NCI-H146 (cell line): ENCODE measurements around the gene PI3.
"Not testable (repeated sequence)": the region's sequence is repeated elsewhere in the genome, so short reads cannot be mapped to it uniquely, and the experiment has no call there.

Experiments used
- DNase-seq: peaks from one replicate; lab custom pipeline; 2025; lab: John Stamatoyannopoulos, UW

Gene PI3

GRCh38 chr20:45174434-45175364 is at the start of gene PI3:
PI3 (plus strand) TSS chr20:45174902; CDS start chr20:45174923, 21 bp downstream.
- DNase-seq: no peak

- DNase-seq: no peak
These were observed 46.6 kb upstream of the PI3 start for GRCh38 chr20:45128099-45128498.

- DNase-seq: no peak
These were observed 37.8 kb upstream of the PI3 start for GRCh38 chr20:45136911-45137310.

GRCh38 chr20:45138561-45139300 is 36.0 kb upstream of the PI3 start:
- DNase-seq: peak; percentile 14

- DNase-seq: not testable (repeated sequence)
These were observed 34.8 kb upstream of the PI3 start for GRCh38 chr20:45139733-45140375.

- DNase-seq: no peak
These were observed 33.9 kb upstream of the PI3 start for GRCh38 chr20:45140836-45141235.

GRCh38 chr20:45149062-45149461 is 25.6 kb upstream of the PI3 start:
- no peak for DNase-seq

- no peak for DNase-seq
These were observed 22.3 kb upstream of the PI3 start for GRCh38 chr20:45152405-45152804.

GRCh38 chr20:45153147-45153546 is 21.6 kb upstream of the PI3 start:
- DNase-seq: no peak

GRCh38 chr20:45153752-45154151 is 20.9 kb upstream of the PI3 start:
- DNase-seq: no peak

GRCh38 chr20:45154183-45154582 is 20.5 kb upstream of the PI3 start:
- DNase-seq: no peak

- not testable (repeated sequence) for DNase-seq
These were observed 19.9 kb upstream of the PI3 start for GRCh38 chr20:45154794-45155193.

- no peak for DNase-seq
These were observed 18.0 kb upstream of the PI3 start for GRCh38 chr20:45156713-45157112.

- no peak for DNase-seq
These were observed 16.7 kb upstream of the PI3 start for GRCh38 chr20:45157962-45158361.

GRCh38 chr20:45163083-45163803 is 11.5 kb upstream of the PI3 start:
- DNase-seq: no peak

GRCh38 chr20:45164906-45165305 is 9.8 kb upstream of the PI3 start:
- DNase-seq: no peak

GRCh38 chr20:45173522-45173921 is 1.2 kb upstream of the PI3 start:
- DNase-seq: no peak

- no peak for DNase-seq
These were observed 2.0 kb downstream of the PI3 start for GRCh38 chr20:45176526-45177267.

- DNase-seq: no peak
These were observed 4.5 kb downstream of the PI3 start for GRCh38 chr20:45179166-45179565.

GRCh38 chr20:45181639-45182038 is 6.9 kb downstream of the PI3 start:
- no peak for DNase-seq

- DNase-seq: no peak
These were observed 8.4 kb downstream of the PI3 start for GRCh38 chr20:45183084-45183483.
